GM18858 (cell line): ENCODE measurements around the gene CMTM6.

Source experiments
- ATAC-seq: cut with Tn5 transposase; IDR thresholded peaks from one replicate; pipeline ENCODE4 v1.9.1; 2021; ENCODE audit not compliant: unreplicated experiment

CMTM6 gene

DNA sequence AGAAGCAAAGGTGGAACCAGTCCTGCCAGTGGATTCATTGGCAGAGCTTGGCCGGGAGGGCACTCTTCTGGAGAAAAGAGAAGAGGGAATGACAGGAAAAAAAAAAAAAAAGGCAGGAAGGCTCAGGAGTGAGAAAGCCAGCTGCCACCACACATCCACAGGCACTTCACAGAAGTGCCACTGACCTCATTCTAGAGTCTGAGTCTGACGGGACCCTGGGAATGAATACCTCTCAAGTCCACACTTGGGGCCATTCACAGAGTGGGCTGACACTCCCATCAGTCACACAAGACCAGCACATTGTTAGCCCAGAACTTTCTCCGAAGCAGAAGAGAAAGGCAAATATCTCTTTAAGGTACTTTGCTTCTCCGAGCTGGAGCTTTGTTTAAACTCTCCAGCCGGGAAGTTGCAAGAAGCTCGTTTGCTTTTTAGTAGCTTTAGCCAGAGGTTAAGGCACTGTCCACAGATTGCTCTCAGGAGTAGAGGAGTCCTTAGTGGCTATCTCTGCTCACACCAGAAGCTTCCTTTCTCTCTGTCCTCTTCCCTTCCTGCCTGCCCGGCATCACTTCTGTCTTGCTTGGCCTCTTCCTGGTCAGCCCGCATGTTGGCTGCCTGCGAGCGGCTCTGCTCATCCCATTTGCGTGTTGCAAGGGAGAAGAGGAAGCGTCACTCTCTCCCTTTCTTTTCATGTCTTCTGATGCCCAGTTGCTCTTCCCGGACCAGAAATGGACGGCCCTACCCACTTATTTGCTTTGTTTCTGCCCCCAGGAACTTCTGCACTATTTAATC lies 53.8 kb downstream of the CMTM6 start:
- ATAC-seq, result no peak

DNA sequence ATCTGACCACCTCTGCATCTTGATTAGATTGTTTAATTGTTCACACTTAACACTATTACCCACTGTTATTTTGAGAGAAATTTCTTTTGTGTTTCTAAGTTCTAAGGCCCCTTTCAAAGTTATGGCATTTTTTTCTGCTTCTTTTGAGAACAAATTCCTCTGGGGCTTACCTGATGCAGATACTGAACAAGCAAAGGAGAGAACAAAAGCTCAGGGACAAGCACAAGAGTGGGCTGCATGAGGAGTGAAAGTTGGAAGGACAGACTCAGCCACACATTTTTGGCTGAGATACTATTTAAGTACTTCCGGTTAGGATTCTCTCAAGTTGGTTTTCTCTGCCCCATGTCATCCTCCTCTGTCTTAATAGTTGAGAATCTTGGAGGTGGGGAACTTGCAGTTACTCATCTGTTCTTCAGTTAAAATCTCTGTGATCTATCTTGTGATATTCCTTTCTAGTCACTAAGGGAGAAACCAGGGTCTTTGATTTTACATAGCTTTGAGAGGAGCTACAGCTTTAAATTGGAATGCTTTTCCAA lies 54.7 kb downstream of the CMTM6 start:
- no peak for ATAC-seq

DNA sequence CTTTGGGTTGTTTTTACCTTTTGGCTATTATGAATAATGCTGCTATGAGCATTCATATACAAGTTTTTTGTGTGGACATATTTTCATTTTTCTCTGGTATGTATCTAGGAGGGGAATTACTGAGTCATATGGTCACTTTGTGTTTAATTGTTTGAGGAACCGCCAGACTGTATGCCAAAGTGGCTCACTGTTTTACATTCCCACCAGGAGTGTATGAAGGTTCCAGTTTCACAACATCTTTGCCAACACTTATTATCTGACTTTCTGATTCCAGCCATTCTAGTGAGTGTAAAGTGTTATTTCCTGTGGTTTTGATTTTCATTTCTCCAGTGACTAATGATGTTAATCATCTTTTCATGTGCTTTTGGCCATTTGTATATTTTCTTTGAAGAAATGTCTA lies 59.2 kb downstream of the CMTM6 start:
- no peak for ATAC-seq

- no peak for ATAC-seq
Measured at GRCh38 chr3:32442766-32443165, 59.9 kb downstream of the CMTM6 start.

GRCh38 chr3:32440611-32441350 lies 61.9 kb downstream of the CMTM6 start:
- no peak for ATAC-seq

DNA sequence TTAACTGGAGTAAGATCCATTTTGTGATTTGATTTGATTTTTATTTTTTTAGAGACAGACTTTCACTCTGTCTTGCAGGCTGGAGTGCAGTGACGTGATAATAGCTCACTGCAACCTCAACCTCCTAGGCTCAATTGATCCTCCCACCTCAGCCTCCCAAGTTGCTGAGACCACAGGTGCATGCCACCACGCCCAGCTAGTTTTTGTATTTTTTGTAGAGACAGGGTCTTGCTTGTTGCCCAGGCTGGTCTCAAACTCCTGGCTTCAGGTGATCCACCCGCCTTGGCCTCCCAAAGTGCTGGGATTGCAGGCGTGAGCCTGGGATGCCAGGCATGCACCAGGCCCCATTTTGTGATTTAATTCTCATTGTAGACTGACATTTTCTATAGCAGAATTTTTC lies 63.2 kb downstream of the CMTM6 start:
- peak; percentile 7 for ATAC-seq

DNA sequence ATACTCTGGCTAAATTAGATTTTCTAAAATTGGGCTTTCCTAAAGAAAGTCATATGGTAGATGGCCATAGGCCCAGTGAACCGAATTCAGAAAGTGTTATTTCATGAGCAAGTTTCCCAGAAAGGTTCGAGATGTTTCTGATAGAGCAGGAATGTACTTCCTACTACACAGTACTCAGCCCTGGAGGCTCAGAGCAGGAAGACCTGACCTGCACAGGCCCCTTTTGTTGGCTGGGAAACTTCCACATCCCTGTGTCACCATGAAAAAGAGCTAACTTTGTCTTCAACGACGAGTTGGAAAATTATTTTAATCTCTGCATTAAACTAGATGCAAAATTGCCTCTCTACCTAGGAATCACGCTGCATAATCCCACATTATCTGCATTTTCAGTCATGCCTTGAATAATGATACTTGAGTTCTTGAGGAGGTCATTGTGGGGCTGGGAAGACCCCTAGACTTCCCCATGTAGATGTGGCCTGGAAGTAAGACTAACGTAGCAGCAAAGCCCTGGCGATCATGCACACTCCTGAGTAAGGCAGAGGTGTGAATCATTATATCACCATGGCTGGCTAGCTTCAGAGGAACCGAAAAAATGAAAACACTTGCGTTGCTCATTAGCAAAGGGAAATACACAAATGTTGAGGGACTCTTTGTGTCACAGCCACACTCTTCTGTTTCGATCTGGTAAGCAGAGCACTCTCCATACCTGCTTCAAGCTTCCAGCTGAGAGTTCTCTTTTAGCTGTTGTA lies 63.9 kb downstream of the CMTM6 start:
- ATAC-seq, result peak; percentile 91

DNA sequence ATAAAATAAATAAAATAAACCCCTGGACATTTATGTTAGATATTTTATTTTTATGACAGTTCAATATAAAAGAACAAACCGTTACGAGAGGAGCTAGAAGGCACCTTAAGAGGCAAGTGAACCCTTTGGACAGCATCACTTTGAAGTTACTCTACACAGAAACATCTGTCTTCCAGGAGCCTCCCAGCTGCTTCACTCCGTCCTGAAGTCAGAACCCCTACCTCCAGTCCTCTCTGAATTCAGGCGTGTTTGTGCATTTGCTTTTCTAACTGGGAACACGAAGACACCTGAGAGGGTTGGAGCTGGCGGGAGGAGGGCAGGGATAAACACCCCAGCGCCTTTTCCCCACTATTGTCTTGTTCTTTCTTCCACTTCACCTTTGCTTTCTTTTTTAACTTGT lies 64.8 kb downstream of the CMTM6 start:
- ATAC-seq, result no peak

DNA sequence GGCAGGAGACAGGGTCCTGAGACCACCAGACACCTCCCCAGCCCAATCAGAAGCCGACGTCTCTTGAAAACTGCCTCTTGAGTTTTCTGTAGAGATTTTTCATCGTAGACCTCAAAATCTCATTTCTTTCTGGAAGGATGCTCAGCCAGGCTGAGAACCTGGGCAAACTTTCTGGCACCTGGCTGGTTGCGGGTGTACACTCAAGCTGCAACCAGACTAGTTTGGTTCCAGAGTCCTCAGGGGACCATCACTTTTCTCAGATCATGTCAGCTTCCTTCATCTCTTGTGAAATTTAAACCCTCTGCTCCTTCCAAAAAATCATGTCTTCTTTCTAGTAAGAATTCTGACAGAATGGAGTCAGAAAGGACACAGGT lies 65.8 kb downstream of the CMTM6 start:
- peak; percentile 20 for ATAC-seq

- ATAC-seq, result no peak
Measured at GRCh38 chr3:32435911-32436815, 66.5 kb downstream of the CMTM6 start.

DNA sequence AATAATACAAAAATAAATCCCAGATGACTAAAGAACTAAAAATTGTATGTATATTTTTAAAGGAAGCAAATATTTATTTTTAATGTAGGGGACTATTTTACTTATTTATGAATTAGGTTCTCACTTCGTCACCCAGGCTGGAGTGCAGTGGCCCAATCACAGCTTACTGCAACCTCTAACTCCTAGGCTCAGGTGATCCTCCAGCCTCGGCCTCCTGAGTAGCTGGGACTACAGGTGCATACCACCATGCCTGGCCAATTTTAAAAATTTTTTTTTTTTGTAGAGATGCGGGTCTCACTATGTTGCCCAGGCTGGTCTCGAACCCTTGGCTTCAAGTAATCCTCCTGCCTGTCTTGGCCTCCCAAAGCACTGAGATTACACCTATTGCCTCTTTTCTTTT lies 68.4 kb downstream of the CMTM6 start:
- no peak for ATAC-seq

- ATAC-seq, result peak; percentile 23
Measured at GRCh38 chr3:32432711-32433530, 69.7 kb downstream of the CMTM6 start.

- ATAC-seq, result no peak
Measured at GRCh38 chr3:32432045-32432710, 70.5 kb downstream of the CMTM6 start.

GRCh38 chr3:32431481-32431880 lies 71.2 kb downstream of the CMTM6 start:
- no peak for ATAC-seq
